GM23338 (cell line): Measurements from ENCODE around the gene GDF11. TPM values are rescaled to one million over a fixed set of nuclear protein-coding genes. Genes with fewer than 3 reads are reported as not detected.

Experiments used
- ATAC-seq: fragments of 200-7000 bp; cut with Tn5 transposase; 3 replicates; pipeline ENCODE4 v1.9.1; 2020
- DNase-seq: peaks from one replicate; pipeline ENCODE4 v3.0.0-alpha.2; 2015; ENCODE audit warnings: low spot score
- H2AFZ ChIP-seq: fragments of 200-600 bp; sonication (generic); 2 replicates; pipeline ENCODE4 v1.8.0; 2016; ENCODE audit warnings: antibody characterized with exemption, mild to moderate bottlenecking, moderate library complexity
- H3F3A ChIP-seq: fragments of 200-600 bp; sonication (generic); replicated peaks from 2 replicates; pipeline ENCODE4 v1.8.0; 2017; ENCODE audit warnings: antibody characterized with exemption, mixed run types, low read depth
- H3K27ac ChIP-seq: fragments of 200-600 bp; sonication (generic); 2 replicates; pipeline ENCODE4 v1.6.1; 2016; ENCODE audit warnings: low read depth
- H3K27me3 ChIP-seq: fragments of 200-600 bp; sonication (generic); 2 replicates; pipeline ENCODE4 v1.8.0; 2016; ENCODE audit warnings: mild to moderate bottlenecking, mixed run types, moderate library complexity; ENCODE audit not compliant: insufficient read depth
- H3K36me3 ChIP-seq: fragments of 200-600 bp; sonication (generic); 2 replicates; pipeline ENCODE4 v1.8.0; 2016; ENCODE audit warnings: mild to moderate bottlenecking; ENCODE audit not compliant: insufficient read depth
- H3K4me1 ChIP-seq: fragments of 200-600 bp; sonication (generic); 2 replicates; pipeline ENCODE4 v1.8.0; 2016; ENCODE audit warnings: mild to moderate bottlenecking, moderate library complexity; ENCODE audit not compliant: insufficient read depth
- H3K4me2 ChIP-seq: fragments of 200-600 bp; sonication (generic); 2 replicates; pipeline ENCODE4 v1.7.1; 2017; ENCODE audit warnings: mixed run types
- H3K4me3 ChIP-seq: fragments of 200-600 bp; sonication (generic); 2 replicates; pipeline ENCODE4 v1.6.1; 2016; ENCODE audit warnings: mixed run types
- H3K79me2 ChIP-seq: fragments of 200-600 bp; sonication (generic); replicated peaks from 2 replicates; pipeline ENCODE4 v1.8.0; 2017; ENCODE audit warnings: mild to moderate bottlenecking; ENCODE audit not compliant: insufficient read depth
- H3K9me2 ChIP-seq: fragments of 200-600 bp; sonication (generic); 2 replicates; pipeline ENCODE4 v1.8.0; 2017; ENCODE audit not compliant: insufficient read depth
- H4K20me1 ChIP-seq: fragments of 200-600 bp; sonication (generic); replicated peaks from 2 replicates; pipeline ENCODE4 v1.8.0; 2017; ENCODE audit warnings: mild to moderate bottlenecking; ENCODE audit not compliant: insufficient read depth
- H3K27ac Mint-ChIP-seq: 2 replicates; pipeline ENCODE4 v1.8.0; 2020; ENCODE audit warnings: inconsistent platforms, mild to moderate bottlenecking, moderate library complexity, mixed read lengths
- H3K27me3 Mint-ChIP-seq: 3 replicates; pipeline ENCODE4 v1.8.0; 2022; ENCODE audit warnings: low read depth, mild to moderate bottlenecking, moderate library complexity, mixed read lengths, inconsistent platforms; ENCODE audit not compliant: insufficient read depth, poor library complexity
- H3K36me3 Mint-ChIP-seq: 3 replicates; pipeline ENCODE4 v1.8.0; 2021; ENCODE audit warnings: low read depth, mild to moderate bottlenecking, inconsistent platforms, moderate library complexity, mixed read lengths
- H3K4me1 Mint-ChIP-seq: 3 replicates; pipeline ENCODE4 v1.8.0; 2020; ENCODE audit warnings: mild to moderate bottlenecking, inconsistent platforms, mixed read lengths
- H3K4me3 Mint-ChIP-seq: 3 replicates; pipeline ENCODE4 v1.8.0; 2021; ENCODE audit warnings: moderate library complexity, mild to moderate bottlenecking, inconsistent platforms, mixed read lengths
- H3K9me3 Mint-ChIP-seq: 3 replicates; pipeline ENCODE4 v1.8.0; 2020; ENCODE audit warnings: moderate library complexity, mild to moderate bottlenecking, inconsistent platforms, mixed read lengths
- EZH2 ChIP-seq: fragments of 200-600 bp; sonication (generic); IDR thresholded peaks from one replicate; pipeline ENCODE4 v1.8.0; 2017; ENCODE audit warnings: antibody characterized with exemption, mild to moderate bottlenecking, low read depth; ENCODE audit not compliant: unreplicated experiment
- JUNB ChIP-seq: IDR thresholded peaks from one replicate; pipeline ENCODE4 v1.6.1; 2016; ENCODE audit warnings: antibody characterized with exemption; ENCODE audit not compliant: unreplicated experiment
- POLR2AphosphoS5 ChIP-seq: IDR thresholded peaks from 2 replicates; pipeline ENCODE4 v1.6.1; 2016; ENCODE audit warnings: antibody characterized with exemption, low read depth
- STAT1 ChIP-seq: IDR thresholded peaks from one replicate; pipeline ENCODE4 v1.6.1; 2016; ENCODE audit warnings: antibody characterized with exemption; ENCODE audit not compliant: unreplicated experiment
- polyA plus RNA-seq: library from polyadenylated mRNA; unstranded; fragments of >200 nt; fragmentation: Nextera tagmentation; extraction: Ambion mirVana; gene quantifications from 2 replicates; pipeline ENCODE4 v1.2.1, GENCODE V29; 2016
- total RNA-seq: library from RNA; depleted of rRNA; stranded (reverse); fragments of >200 nt; shearing (Covaris generic); gene quantifications from 2 replicates; pipeline ENCODE4 v1.2.3, GENCODE V29; 2014
- TF ChIP-seq, protein P1 (sequence below), 2 experiments: fragments of 200-600 bp in 1 of 2; sonication (generic) in 1 of 2; conservative IDR thresholded peaks; 2 replicates each; pipeline versions ENCODE4 v1.5.1 to v1.6.1; 2016 to 2017; ENCODE audit warnings: antibody characterized with exemption in 2 of 2, low read depth in 2 of 2, mild to moderate bottlenecking in 2 of 2, moderate library complexity in 1 of 2
- TF ChIP-seq, protein P2 (sequence below): IDR thresholded peaks from 2 replicates; pipeline ENCODE4 v1.6.1; 2016; ENCODE audit warnings: antibody characterized with exemption
- TF ChIP-seq, protein P3 (sequence below): IDR thresholded peaks from one replicate; pipeline ENCODE4 v1.6.1; 2018; ENCODE audit warnings: antibody characterized with exemption; ENCODE audit not compliant: unreplicated experiment

The GDF11 gene
- total and polyA plus RNA-seq, 2 experiments from 2014 or later = 3.7 to 12.5 TPM

DNA sequence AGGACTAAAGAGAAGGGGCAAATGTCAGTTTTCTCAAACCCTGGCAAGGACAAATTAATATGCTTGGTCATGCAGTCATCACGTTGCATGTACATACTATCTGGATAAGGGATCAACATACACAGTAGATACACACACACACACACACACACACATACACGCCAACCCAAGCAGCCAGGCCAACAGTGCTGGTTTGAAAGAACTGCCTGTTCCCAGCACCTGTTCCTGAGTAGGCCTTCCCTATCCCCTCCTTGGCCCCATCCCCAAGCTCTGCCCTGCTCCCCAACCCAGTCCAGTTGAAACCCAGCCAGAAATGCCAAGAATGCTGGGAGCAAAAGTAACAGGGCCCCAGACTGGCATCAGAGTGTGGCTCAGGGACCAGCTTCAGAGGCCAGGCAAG lies 39.6 kb upstream of the GDF11 start:
- no peak for DNase-seq
- no peaks in the 10 kb centered on the region for H3K9me2 ChIP-seq
- no peaks in the 10 kb centered on the region for H3K36me3 ChIP-seq
- TF ChIP-seq, protein P1, sequence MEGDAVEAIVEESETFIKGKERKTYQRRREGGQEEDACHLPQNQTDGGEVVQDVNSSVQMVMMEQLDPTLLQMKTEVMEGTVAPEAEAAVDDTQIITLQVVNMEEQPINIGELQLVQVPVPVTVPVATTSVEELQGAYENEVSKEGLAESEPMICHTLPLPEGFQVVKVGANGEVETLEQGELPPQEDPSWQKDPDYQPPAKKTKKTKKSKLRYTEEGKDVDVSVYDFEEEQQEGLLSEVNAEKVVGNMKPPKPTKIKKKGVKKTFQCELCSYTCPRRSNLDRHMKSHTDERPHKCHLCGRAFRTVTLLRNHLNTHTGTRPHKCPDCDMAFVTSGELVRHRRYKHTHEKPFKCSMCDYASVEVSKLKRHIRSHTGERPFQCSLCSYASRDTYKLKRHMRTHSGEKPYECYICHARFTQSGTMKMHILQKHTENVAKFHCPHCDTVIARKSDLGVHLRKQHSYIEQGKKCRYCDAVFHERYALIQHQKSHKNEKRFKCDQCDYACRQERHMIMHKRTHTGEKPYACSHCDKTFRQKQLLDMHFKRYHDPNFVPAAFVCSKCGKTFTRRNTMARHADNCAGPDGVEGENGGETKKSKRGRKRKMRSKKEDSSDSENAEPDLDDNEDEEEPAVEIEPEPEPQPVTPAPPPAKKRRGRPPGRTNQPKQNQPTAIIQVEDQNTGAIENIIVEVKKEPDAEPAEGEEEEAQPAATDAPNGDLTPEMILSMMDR (conservative IDR thresholded peaks at IDR 0.05; ENCODE audit: low read depth in 2 of 2) = no peak
- TF ChIP-seq JUNB = no peak
- H3K27ac Mint-ChIP-seq = peak overlapping the region; percentile 44
- no peak overlapping the region for H3K4me3 Mint-ChIP-seq
- H3K4me3 ChIP-seq = no peak overlapping the region
- no peak overlapping the region for H3K4me2 ChIP-seq
- peaks cover 18% of the 10 kb centered on the region for H3K27me3 Mint-ChIP-seq
- peaks cover 16% of the 10 kb centered on the region for H3K4me1 ChIP-seq
- no peak for ATAC-seq
- H2AFZ ChIP-seq = no peak overlapping the region
- H3K36me3 Mint-ChIP-seq = peaks cover 7% of the 10 kb centered on the region; the same call in 1 of the 3 replicates
- H3F3A ChIP-seq = peaks cover 5% of the 10 kb centered on the region; the same call in 1 of the 2 replicates
- H3K9me3 Mint-ChIP-seq = no peaks in the 10 kb centered on the region
- peaks cover 7% of the 10 kb centered on the region; the same call in 1 of the 2 replicates for H3K27me3 ChIP-seq
- H4K20me1 ChIP-seq = peaks cover 3% of the 10 kb centered on the region; the same call in 1 of the 2 replicates
- H3K27ac ChIP-seq = no peak overlapping the region
- H3K4me1 Mint-ChIP-seq = peaks cover 26% of the 10 kb centered on the region
- H3K79me2 ChIP-seq = peaks cover 28% of the 10 kb centered on the region

DNA sequence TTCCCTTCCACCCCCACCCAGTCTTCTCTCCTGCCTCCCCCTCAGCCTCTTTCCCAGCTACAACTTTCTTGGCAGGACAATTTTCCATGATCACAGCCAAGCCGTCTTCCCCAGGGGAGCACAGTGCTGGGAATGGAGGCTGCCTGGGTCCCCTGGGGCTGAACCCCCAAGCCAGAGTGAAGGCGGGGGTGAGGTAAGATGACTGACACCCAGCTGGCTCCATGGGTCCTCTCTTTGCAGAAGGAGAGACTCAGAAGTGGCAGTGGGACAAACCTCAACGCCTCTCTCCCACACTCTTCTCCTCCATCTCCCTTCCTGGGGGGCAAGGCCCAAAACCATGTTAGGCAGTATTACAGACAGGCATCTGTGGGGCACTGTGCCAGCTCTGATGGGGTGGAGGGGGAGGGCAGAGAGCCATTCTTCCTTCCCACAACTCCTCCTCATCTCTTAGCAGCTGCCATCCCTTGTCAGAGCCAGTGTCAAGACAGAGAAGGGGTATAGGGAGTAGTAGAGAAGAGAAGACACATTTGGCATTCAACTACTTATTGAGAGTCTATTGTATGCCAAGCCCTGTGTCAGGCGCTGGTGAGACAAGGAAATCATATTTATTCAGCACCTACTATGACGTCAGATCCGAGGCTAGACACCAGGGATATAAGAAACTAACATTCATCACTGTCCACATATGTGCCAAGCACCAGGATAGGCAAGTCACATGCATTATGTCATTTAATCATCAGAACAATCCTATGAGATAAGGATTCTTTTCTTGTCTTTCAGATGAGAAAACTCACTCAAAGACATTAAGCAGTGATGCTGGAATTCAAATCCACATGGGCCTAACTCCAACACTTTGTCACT lies 38.8 kb upstream of the GDF11 start:
- ATAC-seq = no peak
- Histone ChIP-seq H3K27me3 (peaks cover 7% of the 10 kb centered on the region; the same call in 1 of the 2 replicates), H3F3A (peaks cover 5% of the 10 kb centered on the region; the same call in 1 of the 2 replicates), H3K27ac (no peak overlapping the region), H3K36me3 (no peaks in the 10 kb centered on the region), H3K4me3 (no peak overlapping the region), H4K20me1 (peaks cover 3% of the 10 kb centered on the region; the same call in 1 of the 2 replicates), H3K4me1 (peaks cover 19% of the 10 kb centered on the region), H3K4me2 (no peak overlapping the region), H3K9me2 (no peaks in the 10 kb centered on the region), H3K79me2 (peaks cover 28% of the 10 kb centered on the region), H2AFZ (no peak overlapping the region)
- H3K4me1 Mint-ChIP-seq = peaks cover 33% of the 10 kb centered on the region
- TF ChIP-seq POLR2AphosphoS5 = no peak
- TF ChIP-seq STAT1 = no peak
- no peak for TF ChIP-seq EZH2
- TF ChIP-seq, protein P2, sequence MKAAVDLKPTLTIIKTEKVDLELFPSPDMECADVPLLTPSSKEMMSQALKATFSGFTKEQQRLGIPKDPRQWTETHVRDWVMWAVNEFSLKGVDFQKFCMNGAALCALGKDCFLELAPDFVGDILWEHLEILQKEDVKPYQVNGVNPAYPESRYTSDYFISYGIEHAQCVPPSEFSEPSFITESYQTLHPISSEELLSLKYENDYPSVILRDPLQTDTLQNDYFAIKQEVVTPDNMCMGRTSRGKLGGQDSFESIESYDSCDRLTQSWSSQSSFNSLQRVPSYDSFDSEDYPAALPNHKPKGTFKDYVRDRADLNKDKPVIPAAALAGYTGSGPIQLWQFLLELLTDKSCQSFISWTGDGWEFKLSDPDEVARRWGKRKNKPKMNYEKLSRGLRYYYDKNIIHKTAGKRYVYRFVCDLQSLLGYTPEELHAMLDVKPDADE = no peak
- TF ChIP-seq JUNB = no peak
- TF ChIP-seq, protein P3, sequence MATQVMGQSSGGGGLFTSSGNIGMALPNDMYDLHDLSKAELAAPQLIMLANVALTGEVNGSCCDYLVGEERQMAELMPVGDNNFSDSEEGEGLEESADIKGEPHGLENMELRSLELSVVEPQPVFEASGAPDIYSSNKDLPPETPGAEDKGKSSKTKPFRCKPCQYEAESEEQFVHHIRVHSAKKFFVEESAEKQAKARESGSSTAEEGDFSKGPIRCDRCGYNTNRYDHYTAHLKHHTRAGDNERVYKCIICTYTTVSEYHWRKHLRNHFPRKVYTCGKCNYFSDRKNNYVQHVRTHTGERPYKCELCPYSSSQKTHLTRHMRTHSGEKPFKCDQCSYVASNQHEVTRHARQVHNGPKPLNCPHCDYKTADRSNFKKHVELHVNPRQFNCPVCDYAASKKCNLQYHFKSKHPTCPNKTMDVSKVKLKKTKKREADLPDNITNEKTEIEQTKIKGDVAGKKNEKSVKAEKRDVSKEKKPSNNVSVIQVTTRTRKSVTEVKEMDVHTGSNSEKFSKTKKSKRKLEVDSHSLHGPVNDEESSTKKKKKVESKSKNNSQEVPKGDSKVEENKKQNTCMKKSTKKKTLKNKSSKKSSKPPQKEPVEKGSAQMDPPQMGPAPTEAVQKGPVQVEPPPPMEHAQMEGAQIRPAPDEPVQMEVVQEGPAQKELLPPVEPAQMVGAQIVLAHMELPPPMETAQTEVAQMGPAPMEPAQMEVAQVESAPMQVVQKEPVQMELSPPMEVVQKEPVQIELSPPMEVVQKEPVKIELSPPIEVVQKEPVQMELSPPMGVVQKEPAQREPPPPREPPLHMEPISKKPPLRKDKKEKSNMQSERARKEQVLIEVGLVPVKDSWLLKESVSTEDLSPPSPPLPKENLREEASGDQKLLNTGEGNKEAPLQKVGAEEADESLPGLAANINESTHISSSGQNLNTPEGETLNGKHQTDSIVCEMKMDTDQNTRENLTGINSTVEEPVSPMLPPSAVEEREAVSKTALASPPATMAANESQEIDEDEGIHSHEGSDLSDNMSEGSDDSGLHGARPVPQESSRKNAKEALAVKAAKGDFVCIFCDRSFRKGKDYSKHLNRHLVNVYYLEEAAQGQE = no peak
- TF ChIP-seq, protein P1 (conservative IDR thresholded peaks at IDR 0.05; ENCODE audit: low read depth in 2 of 2) = no peak
- H3K27me3 Mint-ChIP-seq = peaks cover 23% of the 10 kb centered on the region
- H3K9me3 Mint-ChIP-seq = no peaks in the 10 kb centered on the region
- no peak overlapping the region; the same call in 2 of the 3 replicates for H3K4me3 Mint-ChIP-seq
- H3K36me3 Mint-ChIP-seq = peaks cover 7% of the 10 kb centered on the region; the same call in 1 of the 3 replicates
- H3K27ac Mint-ChIP-seq = no peak overlapping the region
- no peak for DNase-seq
